NOMO-1 treated with DMSO at 0.1 percent for 48 hours (cell line): ENCODE results near the gene ZNF417.
"Not testable (repeated sequence)": the region's sequence is repeated elsewhere in the genome, so short reads cannot be mapped to it uniquely, and the experiment has no call there.

Experiments
- DNase-seq: peaks from one replicate; lab custom pipeline; 2025; ENCODE audit not compliant: unreplicated experiment; lab: John Stamatoyannopoulos, UW

The ZNF417 gene

DNA sequence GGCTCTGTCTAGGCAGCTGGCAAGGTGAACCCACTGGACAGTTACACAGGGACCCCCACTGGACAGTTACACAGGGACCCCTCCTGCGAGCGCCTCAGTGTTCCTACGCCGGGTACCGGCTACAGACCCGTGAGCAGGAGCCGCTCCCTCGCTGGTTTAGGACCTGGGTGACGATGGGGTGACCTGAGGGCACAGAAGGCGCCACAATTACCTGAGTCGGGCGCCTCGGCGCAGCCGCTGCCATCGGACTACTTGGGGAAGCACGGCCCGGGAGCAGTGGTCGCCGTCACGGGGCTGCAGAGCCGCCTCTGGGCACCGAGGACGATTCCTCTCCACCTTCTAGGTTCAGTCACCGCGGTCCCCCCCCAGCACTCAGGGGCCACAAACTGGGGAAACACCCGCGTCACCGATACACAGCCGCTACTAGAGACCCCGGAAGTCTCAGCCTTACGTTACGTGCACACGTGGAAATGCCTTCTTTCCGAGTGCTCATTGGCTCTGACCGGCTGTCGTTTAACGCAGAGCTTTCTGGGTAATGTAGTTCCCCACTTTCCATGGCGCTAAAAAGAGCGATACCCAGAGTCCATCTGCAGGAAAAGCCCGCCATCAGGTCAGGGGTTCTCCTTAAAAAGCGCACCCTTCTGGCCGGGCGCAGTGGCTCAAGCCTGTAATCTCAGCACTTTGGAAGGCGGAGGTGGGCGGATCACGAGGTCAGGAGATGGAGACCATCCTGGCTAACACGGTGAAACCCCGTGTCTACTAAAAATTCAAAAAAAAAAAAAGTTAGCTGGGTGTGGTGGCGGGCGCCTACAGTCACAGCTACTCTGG is at the start of gene ZNF417:
ZNF417 (minus strand) TSS at position 425 of the 828 bp plus-strand sequence; CDS start at position 244, 181 bp downstream.
- DNase-seq = peak; percentile 94

GRCh38 chr19:57964761-57965160 is 48.4 kb upstream of the ZNF417 start:
- no peak for DNase-seq

DNA sequence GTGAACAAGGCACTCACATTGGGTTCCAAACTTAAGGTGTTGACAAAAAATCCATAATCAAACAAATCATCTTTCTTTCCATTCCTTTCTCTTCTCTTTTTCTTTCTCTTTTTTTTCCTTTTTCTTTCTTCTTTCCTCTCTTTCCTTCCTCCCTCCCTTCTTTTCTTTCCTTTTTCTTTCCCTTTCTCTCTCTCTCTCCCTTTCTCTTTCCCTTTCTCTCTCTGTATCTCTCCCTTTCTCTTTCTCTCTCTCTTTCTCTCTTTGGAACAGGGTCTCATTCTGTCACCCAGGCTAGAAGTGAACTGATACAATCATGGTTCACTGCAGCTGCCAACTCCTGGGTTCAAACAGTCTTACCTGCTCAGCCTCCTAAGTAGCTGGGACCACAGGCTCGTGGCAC is 45.4 kb upstream of the ZNF417 start:
- no peak for DNase-seq

GRCh38 chr19:57954996-57955395 is 38.6 kb upstream of the ZNF417 start:
- no peak for DNase-seq

- no peak for DNase-seq
Measured at GRCh38 chr19:57949702-57950101, 33.3 kb upstream of the ZNF417 start.

- DNase-seq = no peak
Measured at GRCh38 chr19:57949296-57949695, 32.9 kb upstream of the ZNF417 start.

- DNase-seq = peak; percentile 84
Measured at GRCh38 chr19:57947419-57948134, 31.2 kb upstream of the ZNF417 start, which contains the start of gene ZNF256. Gene ZNF256 (minus strand): TSS chr19:57947706. CDS start chr19:57947474, 232 bp downstream.

GRCh38 chr19:57947088-57947418 is 30.7 kb upstream of the ZNF417 start:
- no peak for DNase-seq

DNA sequence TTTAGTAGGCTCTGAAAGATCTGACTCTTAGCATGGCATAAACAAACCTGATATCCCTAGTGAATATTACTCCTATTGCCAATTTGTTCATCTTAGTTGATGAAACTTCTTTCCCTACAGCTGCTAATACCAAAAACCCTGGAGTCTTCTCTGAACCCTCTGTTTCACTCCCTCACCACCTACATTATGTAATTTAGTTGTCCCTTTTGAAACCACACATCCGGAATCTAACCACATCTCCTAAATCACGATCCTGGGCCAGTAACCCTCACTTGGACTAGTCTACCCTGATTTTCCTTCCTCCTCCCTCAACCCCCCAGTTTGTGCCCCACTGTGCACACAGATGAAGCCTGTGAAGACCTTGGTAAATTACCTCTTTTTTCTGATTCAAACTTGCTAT is 29.9 kb upstream of the ZNF417 start:
- peak; percentile 19 for DNase-seq

DNA sequence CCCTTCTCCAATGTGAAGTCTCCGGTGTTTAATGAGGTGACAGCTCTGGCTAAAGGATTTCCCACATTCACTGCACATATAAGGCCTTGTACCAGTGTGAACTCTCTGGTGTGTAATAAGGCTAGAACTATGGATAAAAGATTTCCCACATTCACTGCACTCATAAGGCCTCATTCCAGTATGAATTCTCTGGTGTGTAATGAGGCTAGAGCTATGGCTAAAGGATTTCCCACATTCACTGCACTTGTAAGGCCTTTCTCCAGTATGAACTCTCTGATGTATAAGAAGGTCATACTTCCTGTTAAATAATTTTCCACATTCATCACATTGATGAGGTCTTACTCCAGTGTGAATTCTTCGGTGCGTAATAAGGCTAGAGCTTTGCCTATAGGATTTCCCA is 25.2 kb upstream of the ZNF417 start:
- DNase-seq = no peak

DNA sequence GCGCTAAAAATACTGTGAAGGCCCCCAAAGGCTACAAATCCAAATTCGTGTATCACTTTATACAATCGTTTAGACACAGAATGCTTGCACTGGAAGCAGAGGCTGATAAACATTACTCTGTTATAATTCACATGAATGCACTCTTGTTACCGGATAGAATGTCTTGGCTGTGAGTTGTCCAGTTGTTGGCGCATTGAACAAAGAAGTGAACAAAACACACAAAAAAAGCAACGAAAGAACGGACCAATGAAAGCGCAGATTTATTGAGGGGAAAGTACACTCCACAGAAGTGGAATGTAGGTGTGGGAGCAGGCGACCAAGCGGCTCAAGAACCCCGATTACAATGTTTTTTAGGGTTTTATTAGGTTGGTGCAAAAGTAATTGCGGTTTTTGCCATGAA is 19.3 kb upstream of the ZNF417 start:
- no peak for DNase-seq

DNA sequence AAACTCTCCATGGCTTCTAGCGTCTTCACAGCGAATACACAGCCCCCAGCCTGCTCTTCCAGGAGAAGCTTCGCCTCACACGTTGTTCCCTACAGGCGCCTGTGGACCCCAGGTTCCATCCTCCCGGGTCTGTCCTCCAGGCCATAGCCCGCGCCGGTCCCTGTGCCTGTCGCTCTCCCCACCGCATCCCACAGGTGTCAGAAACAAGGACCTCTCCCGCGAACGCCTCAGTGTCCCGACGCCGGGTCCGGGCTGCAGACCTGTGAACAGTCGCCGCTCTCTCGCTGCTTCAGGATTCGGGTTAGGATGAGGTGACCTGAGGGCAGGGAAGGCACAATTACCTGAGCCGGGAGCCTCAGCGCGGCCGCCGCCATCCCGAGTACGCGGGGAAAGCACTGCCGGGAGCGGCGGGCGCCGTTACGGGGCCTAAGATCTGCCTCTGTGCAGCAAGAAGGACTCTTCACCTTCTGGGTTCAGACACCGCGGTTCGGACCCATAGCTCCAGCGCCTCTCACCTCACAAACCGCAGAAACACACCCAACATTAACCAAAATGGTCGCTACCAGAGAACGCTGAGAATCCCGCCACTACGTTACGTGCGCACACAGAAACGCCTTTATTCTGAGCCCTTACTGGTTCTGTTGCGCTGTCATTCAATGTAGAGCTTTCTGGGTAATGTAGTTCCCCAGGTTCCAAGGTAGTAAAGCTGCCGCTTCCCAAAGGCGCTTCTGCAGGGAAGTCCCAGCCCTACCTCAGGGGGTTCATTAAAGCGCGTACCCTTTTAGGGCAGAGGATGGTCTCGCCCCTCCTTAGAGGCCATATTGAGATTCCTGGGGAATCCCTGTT is 18.7 kb upstream of the ZNF417 start, which contains the start of gene ZNF418:
ZNF418 (minus strand) TSS at position 583 of the 846 bp plus-strand sequence. CDS start 1,580 bp downstream, outside the sequence.
- no peak for DNase-seq

- no peak for DNase-seq
Measured at GRCh38 chr19:57927587-57927986, 11.2 kb upstream of the ZNF417 start.

DNA sequence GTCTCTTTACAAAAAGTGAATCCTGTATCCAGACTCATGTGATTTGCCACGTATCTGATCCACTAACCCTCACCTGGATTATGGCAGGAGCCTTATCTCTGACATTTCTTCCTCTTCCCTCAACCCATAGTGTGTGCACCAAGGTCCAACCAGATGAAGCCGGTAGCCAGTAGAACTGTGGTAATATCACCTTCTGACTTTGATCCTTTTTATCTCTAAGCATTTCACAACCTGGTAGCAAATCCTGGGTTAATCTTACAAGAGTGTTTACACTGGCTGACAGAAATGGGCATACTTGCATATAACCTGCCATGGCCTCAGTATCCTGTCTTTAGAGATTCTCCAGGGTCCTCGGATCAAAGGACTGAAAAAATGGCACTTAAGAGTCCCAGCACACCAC is 1.9 kb downstream of the ZNF417 start:
- DNase-seq = no peak

DNA sequence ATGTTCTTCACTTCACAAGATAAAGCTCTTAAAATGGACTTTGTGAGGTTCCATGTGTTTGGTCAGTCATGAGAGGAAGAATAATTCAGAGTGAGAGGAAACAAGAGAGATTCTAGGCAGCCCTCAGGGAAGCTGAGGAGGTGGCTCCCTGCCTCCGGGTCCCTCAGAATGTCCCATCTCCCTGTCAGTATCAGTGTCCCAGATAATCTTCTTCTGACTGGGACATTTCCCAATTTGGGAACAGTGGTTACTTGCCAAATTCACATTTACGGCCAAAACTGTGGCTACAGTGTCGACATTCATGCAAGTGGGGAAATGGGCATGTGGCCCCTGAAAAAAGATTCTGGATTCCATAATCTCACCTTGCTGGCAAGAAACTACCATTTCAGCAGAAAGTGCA is 9.0 kb downstream of the ZNF417 start:
- DNase-seq = no peak

DNA sequence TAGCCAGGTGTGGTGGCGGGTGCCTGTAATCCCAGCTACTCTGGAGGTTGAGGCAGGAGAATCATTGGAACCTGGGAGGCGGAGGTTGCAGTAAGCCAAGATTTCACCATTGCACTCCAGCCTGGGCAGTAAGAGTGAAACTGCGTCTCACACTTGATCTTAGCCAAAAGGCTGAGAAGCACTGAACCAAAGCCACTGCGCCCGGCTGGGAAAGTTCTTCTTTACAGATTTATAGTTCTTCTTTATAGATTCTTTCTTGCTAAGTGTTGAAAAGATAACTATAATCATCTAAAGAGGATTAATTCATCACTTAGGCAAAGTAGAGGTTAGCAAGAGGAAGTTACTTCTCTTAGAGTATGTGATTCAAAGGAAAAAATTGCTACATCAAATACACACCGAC is 11.1 kb downstream of the ZNF417 start:
- DNase-seq = no peak

DNA sequence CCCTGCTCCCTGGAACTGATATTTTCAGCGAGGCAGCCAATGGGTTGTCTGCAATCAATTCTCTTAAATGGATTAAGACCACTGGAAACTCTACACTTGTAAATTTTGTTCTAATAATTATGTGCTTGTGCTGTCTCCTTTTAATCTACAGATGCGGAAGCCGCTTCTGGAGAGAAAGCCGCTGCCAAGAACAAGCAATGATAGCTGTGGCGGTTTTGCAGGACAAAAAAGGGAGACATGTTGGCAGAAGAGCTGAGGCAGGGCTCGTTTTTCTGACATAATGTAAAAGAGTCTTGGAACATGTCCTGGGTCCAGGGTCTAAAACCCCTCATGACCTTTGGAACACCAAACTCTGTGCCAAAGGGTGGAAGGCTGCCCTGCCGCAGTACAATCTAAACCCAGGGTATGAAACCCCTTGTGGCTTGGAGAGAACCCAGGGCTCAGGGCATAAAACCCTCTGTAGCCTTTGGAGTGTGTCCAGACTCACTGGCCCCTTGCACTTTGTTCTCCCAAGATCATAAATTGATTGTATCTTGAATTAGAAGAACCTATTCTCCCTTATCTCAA is 12.7 kb downstream of the ZNF417 start:
- DNase-seq = no peak

DNA sequence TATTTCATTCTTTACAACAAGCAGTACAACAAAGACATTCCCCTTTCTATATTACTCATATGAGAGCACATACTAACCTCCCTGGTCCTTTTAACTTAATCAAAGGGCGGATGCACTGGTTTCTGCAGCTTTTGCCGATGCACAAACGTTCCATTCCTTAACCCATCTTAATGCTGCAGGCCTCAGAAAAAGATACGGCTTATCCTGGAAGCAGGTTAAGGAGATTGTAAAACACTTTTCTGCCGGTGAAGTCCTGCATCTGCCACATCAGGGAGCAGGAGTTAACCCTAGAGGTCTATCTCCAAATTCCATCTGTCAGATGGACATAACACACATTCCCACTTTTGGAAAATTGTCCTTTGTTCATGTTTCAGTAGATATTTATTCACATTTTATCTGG is 16.1 kb downstream of the ZNF417 start:
- no peak for DNase-seq

DNA sequence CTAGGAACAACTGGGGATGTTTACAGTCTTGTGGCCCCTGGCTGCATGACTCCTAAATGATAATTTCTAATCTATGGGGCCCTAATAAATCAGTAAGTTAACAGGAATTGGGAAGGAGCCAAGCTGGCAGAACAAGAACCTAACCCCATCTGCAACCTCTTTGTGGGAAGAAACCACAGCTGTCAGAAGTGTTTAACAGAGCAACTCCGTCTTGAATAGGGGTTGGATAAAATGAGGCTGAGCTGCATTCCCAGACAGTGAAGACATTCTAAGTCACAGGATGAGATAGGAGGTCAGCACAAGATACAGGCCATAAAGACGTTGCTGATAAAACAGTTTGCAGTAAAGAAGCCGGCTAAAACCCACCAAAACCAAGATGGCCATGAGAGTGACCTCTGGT is 25.7 kb downstream of the ZNF417 start:
- not testable (repeated sequence) for DNase-seq

DNA sequence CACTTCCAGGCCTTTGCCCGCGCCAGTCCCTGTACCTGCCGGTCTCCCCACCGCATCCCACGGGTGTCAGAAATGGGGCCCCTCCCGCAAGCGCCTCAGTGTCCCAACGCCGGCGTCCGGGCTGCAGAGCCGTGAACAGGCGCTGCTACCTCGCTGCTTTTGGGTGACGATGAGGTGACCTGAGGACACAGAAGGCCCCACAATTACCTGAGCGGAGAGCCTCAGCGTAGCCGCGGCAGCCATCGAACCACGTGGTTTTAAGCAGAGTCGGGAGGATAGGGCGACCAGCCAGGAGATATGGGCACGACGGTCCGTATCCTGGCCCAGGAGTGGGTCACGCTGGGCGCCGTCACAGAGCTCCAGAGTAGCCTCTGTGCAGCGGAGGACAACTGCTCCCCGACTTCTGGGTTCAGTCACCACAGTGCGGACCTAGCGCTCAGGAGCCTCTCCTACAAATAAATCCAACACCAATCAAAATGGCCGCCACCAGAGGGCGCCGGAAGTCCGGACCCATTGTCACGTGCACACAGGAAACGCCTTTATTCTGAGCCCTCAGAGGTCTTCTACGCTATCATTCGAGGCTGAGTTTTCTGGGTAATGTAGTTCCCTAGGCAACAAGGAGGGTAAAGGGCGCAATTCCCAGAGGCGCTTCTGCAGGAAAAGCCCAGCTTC is 27.7 kb downstream of the ZNF417 start, which contains the start of gene ZNF814:
ZNF814 (minus strand) TSS at position 478 of the 672 bp plus-strand sequence; CDS start at position 243, 235 bp downstream.
- no peak for DNase-seq
